Liver (tissue), 9 donors: Measurements from ENCODE around the gene PALLD. TPM values are rescaled to one million over a fixed set of nuclear protein-coding genes. Genes with fewer than 3 reads are reported as not detected.

Experiments used
- DNase-seq: peaks from one replicate; pipeline ENCODE4 v3.0.0-alpha.2; 2017; ENCODE audit warnings: low spot score
- H3K27ac ChIP-seq, 2 donors: one replicate each; pipeline ENCODE4 v1.7.0; 2013; ENCODE audit warnings: inconsistent platforms in 2 of 2, low read length in 2 of 2, control low read depth in 1 of 2, low read depth in 1 of 2, mild to moderate bottlenecking in 1 of 2
- H3K27me3 ChIP-seq, 4 donors: one replicate each; pipeline versions ENCODE4 v1.6.1 to v1.7.0; 2013; ENCODE audit warnings: low read length in 3 of 4, inconsistent platforms in 1 of 4, mild to moderate bottlenecking in 1 of 4, moderate library complexity in 1 of 4; ENCODE audit not compliant: control insufficient read depth in 4 of 4, insufficient read depth in 4 of 4
- H3K36me3 ChIP-seq, 4 donors: one replicate each; pipeline versions ENCODE4 v1.6.1 to v1.7.0; 2013; ENCODE audit warnings: low read length in 3 of 4, mild to moderate bottlenecking in 3 of 4, low read depth in 1 of 4, moderate library complexity in 1 of 4; ENCODE audit not compliant: control insufficient read depth in 4 of 4, insufficient read depth in 3 of 4
- H3K4me1 ChIP-seq, 4 donors: one replicate each; pipeline versions ENCODE4 v1.6.1 to v1.7.0; 2013; ENCODE audit warnings: low read length in 3 of 4, mild to moderate bottlenecking in 3 of 4, moderate library complexity in 1 of 4; ENCODE audit not compliant: control insufficient read depth in 4 of 4, insufficient read depth in 4 of 4
- H3K4me3 ChIP-seq, 3 donors: one replicate each; pipeline versions ENCODE4 v1.6.1 to v1.7.0; 2013; ENCODE audit warnings: low read length in 3 of 3, control low read depth in 1 of 3, low read depth in 1 of 3, mild to moderate bottlenecking in 1 of 3
- H3K9ac ChIP-seq, 2 donors: one replicate each; pipeline ENCODE4 v1.7.0; 2013; ENCODE audit warnings: low read length in 2 of 2, mild to moderate bottlenecking in 2 of 2, moderate library complexity in 2 of 2, control low read depth in 1 of 2, low read depth in 1 of 2
- H3K9me3 ChIP-seq, 4 donors: one replicate each; pipeline versions ENCODE4 v1.6.1 to v1.7.0; 2013; ENCODE audit warnings: low read length in 3 of 4; ENCODE audit not compliant: control insufficient read depth in 4 of 4
- EGR1 ChIP-seq, 2 donors: IDR thresholded peaks; 2 replicates each; pipeline ENCODE4 v1.6.1; 2016 to 2018; ENCODE audit warnings: antibody characterized with exemption in 2 of 2, low read depth in 2 of 2
- FOXA1 ChIP-seq: IDR thresholded peaks from 2 replicates; pipeline ENCODE4 v1.6.1; 2016; ENCODE audit warnings: antibody characterized with exemption
- FOXA2 ChIP-seq: IDR thresholded peaks from 2 replicates; pipeline ENCODE4 v1.6.1; 2016; ENCODE audit warnings: antibody characterized with exemption
- GABPA ChIP-seq, 2 donors: IDR thresholded peaks in 1 of 2; conservative IDR thresholded peaks in 1 of 2; 2 replicates each; pipeline ENCODE4 v1.6.1; 2016; ENCODE audit warnings: antibody characterized with exemption in 2 of 2, mild to moderate bottlenecking in 1 of 2, moderate library complexity in 1 of 2
- HNF4A ChIP-seq, 2 donors: conservative IDR thresholded peaks; 2 replicates each; pipeline ENCODE4 v1.6.1; 2016; ENCODE audit warnings: antibody characterized with exemption in 2 of 2, mild to moderate bottlenecking in 2 of 2
- HNF4G ChIP-seq: IDR thresholded peaks from 2 replicates; pipeline ENCODE4 v1.6.1; 2016; ENCODE audit warnings: antibody characterized with exemption
- JUND ChIP-seq, 2 donors: IDR thresholded peaks; 2 replicates each; pipeline ENCODE4 v1.6.1; 2016; ENCODE audit warnings: antibody characterized with exemption in 2 of 2
- NR2F2 ChIP-seq: IDR thresholded peaks from 2 replicates; pipeline ENCODE4 v1.6.1; 2016; ENCODE audit warnings: antibody characterized with exemption
- RAD21 ChIP-seq, 2 donors: IDR thresholded peaks; 2 replicates each; pipeline ENCODE4 v1.6.1; 2016; ENCODE audit warnings: antibody characterized with exemption in 2 of 2, mild to moderate bottlenecking in 2 of 2
- RXRA ChIP-seq, 2 donors: IDR thresholded peaks; 2 replicates each; pipeline ENCODE4 v1.6.1; 2017 to 2018; ENCODE audit warnings: antibody characterized with exemption in 2 of 2, mild to moderate bottlenecking in 1 of 2
- SP1 ChIP-seq: IDR thresholded peaks from 2 replicates; pipeline ENCODE4 v1.6.1; 2018; ENCODE audit warnings: antibody characterized with exemption, mild to moderate bottlenecking
- TAF1 ChIP-seq: conservative IDR thresholded peaks from 2 replicates; pipeline ENCODE4 v1.6.1; 2016; ENCODE audit warnings: antibody characterized with exemption, mild to moderate bottlenecking
- YY1 ChIP-seq: IDR thresholded peaks from 2 replicates; pipeline ENCODE4 v1.6.1; 2016; ENCODE audit warnings: antibody characterized with exemption, mild to moderate bottlenecking
- WGBS: extraction: QIAGEN DNeasy Blood & Tissue Kit; methylation state at CpG from one replicate; pipeline ENCODE4 v1.1.7; 2013; 5-methylcytosine and 5-hydroxymethylcytosine counted together
- polyA plus RNA-seq, 2 donors: library from polyadenylated mRNA; stranded (reverse) in 1 of 2; unstranded in 1 of 2; fragments of 200-250 nt in 1 of 2; fragments of >200 nt in 1 of 2; fragmentation: Nextera tagmentation in 1 of 2; extraction: Ambion mirVana in 1 of 2; gene quantifications; one replicate each; pipeline versions ENCODE4 v1.2.1 to v1.2.3, GENCODE V29; 2013 to 2015
- total RNA-seq, 2 donors: library from RNA; depleted of rRNA; stranded (reverse); fragments of >200 nt; gene quantifications; one replicate each; pipeline ENCODE4 v1.2.3, GENCODE V29; 2014
- TF ChIP-seq, protein P1 (sequence below): IDR thresholded peaks from 2 replicates; pipeline ENCODE4 v1.6.1; 2016; ENCODE audit warnings: antibody characterized with exemption
- TF ChIP-seq, protein P2 (sequence below): fragments of 150-350 bp; IDR thresholded peaks from 2 replicates; pipeline ENCODE4 v1.5.1; 2017; ENCODE audit warnings: improper control_type of control experiment, low read depth, low read length; ENCODE audit not compliant: missing input control
- TF ChIP-seq, protein P3 (sequence below): IDR thresholded peaks from 2 replicates; pipeline ENCODE4 v1.6.1; 2016; ENCODE audit warnings: antibody characterized with exemption, mild to moderate bottlenecking
- TF ChIP-seq, protein P4 (sequence below): IDR thresholded peaks from 2 replicates; pipeline ENCODE4 v1.6.1; 2016; ENCODE audit warnings: antibody characterized with exemption
- TF ChIP-seq, protein P5 (sequence below): IDR thresholded peaks from 2 replicates; pipeline ENCODE4 v1.6.1; 2016; ENCODE audit warnings: antibody characterized with exemption
- donor health status: healthy.
- donor health status: healthy.
- donor health status: healthy.
- donor health status: healthy.
- donor health status: healthy.

Gene PALLD
- total and polyA plus RNA-seq, 4 donors, result 9.0 to 26.3 (median 14.7) TPM

DNA sequence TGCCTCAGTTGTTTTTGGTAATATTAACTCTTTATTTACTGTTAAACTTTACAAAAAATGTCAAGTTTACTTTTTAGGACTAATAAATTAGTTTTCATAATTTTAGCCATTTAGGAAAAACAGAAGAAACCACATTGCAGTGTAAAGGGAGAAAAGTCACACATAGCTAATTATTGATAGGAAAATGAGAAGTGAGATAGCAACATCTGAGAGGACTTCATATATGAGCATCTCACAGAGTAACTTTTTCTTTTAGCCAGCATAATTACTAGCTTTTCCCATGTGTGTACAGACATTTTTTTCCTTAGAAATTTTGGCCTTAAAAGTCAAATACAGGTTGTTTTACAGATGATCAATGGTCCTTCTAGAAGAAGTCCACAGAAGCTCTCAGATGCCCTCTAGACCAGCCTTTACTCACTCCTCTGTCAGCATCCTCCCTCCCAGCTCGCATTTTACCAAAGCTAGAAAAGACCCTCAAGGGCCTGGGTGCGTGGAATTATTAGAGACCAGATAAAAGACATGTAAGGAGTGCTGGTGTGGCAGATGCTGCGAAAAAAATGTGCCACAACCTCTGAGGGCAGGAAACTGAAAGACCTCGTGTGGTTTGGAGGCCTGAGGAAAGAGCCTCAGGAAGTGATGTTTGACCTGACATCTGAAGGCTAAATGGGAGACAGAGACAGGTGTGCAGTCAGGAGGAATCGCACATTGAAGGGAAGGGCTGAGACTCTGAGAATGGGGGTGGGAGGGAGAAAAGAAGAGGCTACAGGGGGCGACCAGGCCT is 356.3 kb downstream of the PALLD start:
- DNase-seq, result no peak
- Histone ChIP-seq H3K27ac (no peak overlapping the region), H3K27me3 (no peaks in the 10 kb centered on the region), H3K36me3 (no peaks in the 10 kb centered on the region), H3K9me3 (no peaks in the 10 kb centered on the region), H3K4me3 (no peak overlapping the region), H3K4me1 (peaks cover 0 to 10% (median 4%) of the 10 kb centered on the region in 4 donors), H3K9ac (no peak overlapping the region)
- TF ChIP-seq YY1, result no peak
- TF ChIP-seq TAF1, result no peak
- TF ChIP-seq HNF4A (conservative IDR thresholded peaks at IDR 0.05), result no peak
- no peak for TF ChIP-seq RXRA (IDR thresholded peaks at IDR 0.05)
- TF ChIP-seq, protein P1, sequence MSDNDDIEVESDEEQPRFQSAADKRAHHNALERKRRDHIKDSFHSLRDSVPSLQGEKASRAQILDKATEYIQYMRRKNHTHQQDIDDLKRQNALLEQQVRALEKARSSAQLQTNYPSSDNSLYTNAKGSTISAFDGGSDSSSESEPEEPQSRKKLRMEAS, result no peak
- no peak for TF ChIP-seq FOXA1
- TF ChIP-seq GABPA (IDR thresholded peaks at IDR 0.05 in 1 of 2, conservative IDR thresholded peaks at IDR 0.05 in 1 of 2), result no peak
- TF ChIP-seq, protein P2, sequence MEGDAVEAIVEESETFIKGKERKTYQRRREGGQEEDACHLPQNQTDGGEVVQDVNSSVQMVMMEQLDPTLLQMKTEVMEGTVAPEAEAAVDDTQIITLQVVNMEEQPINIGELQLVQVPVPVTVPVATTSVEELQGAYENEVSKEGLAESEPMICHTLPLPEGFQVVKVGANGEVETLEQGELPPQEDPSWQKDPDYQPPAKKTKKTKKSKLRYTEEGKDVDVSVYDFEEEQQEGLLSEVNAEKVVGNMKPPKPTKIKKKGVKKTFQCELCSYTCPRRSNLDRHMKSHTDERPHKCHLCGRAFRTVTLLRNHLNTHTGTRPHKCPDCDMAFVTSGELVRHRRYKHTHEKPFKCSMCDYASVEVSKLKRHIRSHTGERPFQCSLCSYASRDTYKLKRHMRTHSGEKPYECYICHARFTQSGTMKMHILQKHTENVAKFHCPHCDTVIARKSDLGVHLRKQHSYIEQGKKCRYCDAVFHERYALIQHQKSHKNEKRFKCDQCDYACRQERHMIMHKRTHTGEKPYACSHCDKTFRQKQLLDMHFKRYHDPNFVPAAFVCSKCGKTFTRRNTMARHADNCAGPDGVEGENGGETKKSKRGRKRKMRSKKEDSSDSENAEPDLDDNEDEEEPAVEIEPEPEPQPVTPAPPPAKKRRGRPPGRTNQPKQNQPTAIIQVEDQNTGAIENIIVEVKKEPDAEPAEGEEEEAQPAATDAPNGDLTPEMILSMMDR, result no peak
- no peak for TF ChIP-seq FOXA2
- TF ChIP-seq EGR1 (IDR thresholded peaks at IDR 0.05; ENCODE audit: low read depth in 2 of 2), result no peak
- TF ChIP-seq NR2F2, result no peak
- no peak for TF ChIP-seq HNF4G
- no peak for TF ChIP-seq JUND (IDR thresholded peaks at IDR 0.05)
- no peak for TF ChIP-seq SP1
- TF ChIP-seq, protein P3, sequence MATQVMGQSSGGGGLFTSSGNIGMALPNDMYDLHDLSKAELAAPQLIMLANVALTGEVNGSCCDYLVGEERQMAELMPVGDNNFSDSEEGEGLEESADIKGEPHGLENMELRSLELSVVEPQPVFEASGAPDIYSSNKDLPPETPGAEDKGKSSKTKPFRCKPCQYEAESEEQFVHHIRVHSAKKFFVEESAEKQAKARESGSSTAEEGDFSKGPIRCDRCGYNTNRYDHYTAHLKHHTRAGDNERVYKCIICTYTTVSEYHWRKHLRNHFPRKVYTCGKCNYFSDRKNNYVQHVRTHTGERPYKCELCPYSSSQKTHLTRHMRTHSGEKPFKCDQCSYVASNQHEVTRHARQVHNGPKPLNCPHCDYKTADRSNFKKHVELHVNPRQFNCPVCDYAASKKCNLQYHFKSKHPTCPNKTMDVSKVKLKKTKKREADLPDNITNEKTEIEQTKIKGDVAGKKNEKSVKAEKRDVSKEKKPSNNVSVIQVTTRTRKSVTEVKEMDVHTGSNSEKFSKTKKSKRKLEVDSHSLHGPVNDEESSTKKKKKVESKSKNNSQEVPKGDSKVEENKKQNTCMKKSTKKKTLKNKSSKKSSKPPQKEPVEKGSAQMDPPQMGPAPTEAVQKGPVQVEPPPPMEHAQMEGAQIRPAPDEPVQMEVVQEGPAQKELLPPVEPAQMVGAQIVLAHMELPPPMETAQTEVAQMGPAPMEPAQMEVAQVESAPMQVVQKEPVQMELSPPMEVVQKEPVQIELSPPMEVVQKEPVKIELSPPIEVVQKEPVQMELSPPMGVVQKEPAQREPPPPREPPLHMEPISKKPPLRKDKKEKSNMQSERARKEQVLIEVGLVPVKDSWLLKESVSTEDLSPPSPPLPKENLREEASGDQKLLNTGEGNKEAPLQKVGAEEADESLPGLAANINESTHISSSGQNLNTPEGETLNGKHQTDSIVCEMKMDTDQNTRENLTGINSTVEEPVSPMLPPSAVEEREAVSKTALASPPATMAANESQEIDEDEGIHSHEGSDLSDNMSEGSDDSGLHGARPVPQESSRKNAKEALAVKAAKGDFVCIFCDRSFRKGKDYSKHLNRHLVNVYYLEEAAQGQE, result no peak
- TF ChIP-seq RAD21 (IDR thresholded peaks at IDR 0.05), result no peak
- TF ChIP-seq, protein P4, sequence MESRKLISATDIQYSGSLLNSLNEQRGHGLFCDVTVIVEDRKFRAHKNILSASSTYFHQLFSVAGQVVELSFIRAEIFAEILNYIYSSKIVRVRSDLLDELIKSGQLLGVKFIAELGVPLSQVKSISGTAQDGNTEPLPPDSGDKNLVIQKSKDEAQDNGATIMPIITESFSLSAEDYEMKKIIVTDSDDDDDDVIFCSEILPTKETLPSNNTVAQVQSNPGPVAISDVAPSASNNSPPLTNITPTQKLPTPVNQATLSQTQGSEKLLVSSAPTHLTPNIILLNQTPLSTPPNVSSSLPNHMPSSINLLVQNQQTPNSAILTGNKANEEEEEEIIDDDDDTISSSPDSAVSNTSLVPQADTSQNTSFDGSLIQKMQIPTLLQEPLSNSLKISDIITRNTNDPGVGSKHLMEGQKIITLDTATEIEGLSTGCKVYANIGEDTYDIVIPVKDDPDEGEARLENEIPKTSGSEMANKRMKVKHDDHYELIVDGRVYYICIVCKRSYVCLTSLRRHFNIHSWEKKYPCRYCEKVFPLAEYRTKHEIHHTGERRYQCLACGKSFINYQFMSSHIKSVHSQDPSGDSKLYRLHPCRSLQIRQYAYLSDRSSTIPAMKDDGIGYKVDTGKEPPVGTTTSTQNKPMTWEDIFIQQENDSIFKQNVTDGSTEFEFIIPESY, result no peak
- TF ChIP-seq, protein P5, sequence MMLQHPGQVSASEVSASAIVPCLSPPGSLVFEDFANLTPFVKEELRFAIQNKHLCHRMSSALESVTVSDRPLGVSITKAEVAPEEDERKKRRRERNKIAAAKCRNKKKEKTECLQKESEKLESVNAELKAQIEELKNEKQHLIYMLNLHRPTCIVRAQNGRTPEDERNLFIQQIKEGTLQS, result no peak
- WGBS, result 83% methylated on average over 6 of the region's 6 CpGs
